Gastrocnemius medialis (tissue), 4 donors: Measurements from ENCODE around the gene CYBA.
"Not testable (repeated sequence)": the region's sequence is repeated elsewhere in the genome, so short reads cannot be mapped to it uniquely, and the experiment has no call there.

Experiments used
- CTCF ChIP-seq, 5 experiments: fragments of 450-650 bp in 3 of 5; fragments of 200-600 bp in 2 of 5; sonication (generic) in 2 of 5; IDR thresholded peaks in 4 of 5; conservative IDR thresholded peaks in 1 of 5; 1 replicate in 4 of 5; 2 replicates in 1 of 5; pipeline ENCODE4 v1.5.1; 2016 to 2019; ENCODE audit warnings: antibody characterized with exemption in 5 of 5, mild to moderate bottlenecking in 3 of 5, moderate library complexity in 3 of 5
- POLR2A ChIP-seq, 2 donors: fragments of 450-650 bp; IDR thresholded peaks; one replicate each; pipeline ENCODE4 v1.6.1; 2017; ENCODE audit warnings: antibody characterized with exemption in 2 of 2, mild to moderate bottlenecking in 2 of 2, moderate library complexity in 2 of 2

- not testable (repeated sequence) for TF ChIP-seq CTCF (IDR thresholded peaks at IDR 0.05 in 4 of 5, conservative IDR thresholded peaks at IDR 0.05 in 1 of 5); POLR2A (IDR thresholded peaks at IDR 0.05)
Measured at GRCh38 chr16:88669493-88669892, 18.6 kb upstream of the CYBA start.
